ENCODE results near the gene ITPR1. TPM values are rescaled to one million over a fixed set of nuclear protein-coding genes. Genes with fewer than 3 reads are reported as not detected.

The ITPR1 gene
- total RNA-seq, 1 experiment from 2014 or later = 48.5 TPM

- POLR2A ChIA-PET (ENCODE audit: unreplicated experiment) = no interaction called here
- Histone ChIP-seq H3K36me3 (ENCODE audit: low read depth, low read length) (no peaks in the 10 kb centered on the region), H3F3A (ENCODE audit: low read length, unreplicated experiment) (no peaks in the 10 kb centered on the region), H3K9ac (ENCODE audit: low read length) (no peak overlapping the region), H3K27me3 (ENCODE audit: low read length) (no peaks in the 10 kb centered on the region), H3K4me1 (ENCODE audit: insufficient read depth, low read length) (peaks cover 9% of the 10 kb centered on the region), H3K4me2 (ENCODE audit: low read length) (no peak overlapping the region), H3K27ac (ENCODE audit: low read length) (no peak overlapping the region), H2AFZ (ENCODE audit: low read length) (no peak overlapping the region), H3K9me3 (ENCODE audit: low read length) (no peaks in the 10 kb centered on the region), H3K4me3 (ENCODE audit: low read length) (no peak overlapping the region), H3K9me2 (replicated peaks; ENCODE audit: low read length) (no peaks in the 10 kb centered on the region), H3K79me2 (ENCODE audit: low read length) (no peaks in the 10 kb centered on the region), H4K20me1 (ENCODE audit: low read length) (0 out of 2 replicates have a peak, but pooled peaks cover 4% of the 10 kb centered on the region)
- no peak for ATAC-seq
- intact Hi-C loops (cut with micrococcal nuclease) = no loop called here
- no TSS peak for BruUV-seq (replicated peaks)
- CTCF ChIA-PET = no interaction called here
- TF ChIP-seq, protein P1, sequence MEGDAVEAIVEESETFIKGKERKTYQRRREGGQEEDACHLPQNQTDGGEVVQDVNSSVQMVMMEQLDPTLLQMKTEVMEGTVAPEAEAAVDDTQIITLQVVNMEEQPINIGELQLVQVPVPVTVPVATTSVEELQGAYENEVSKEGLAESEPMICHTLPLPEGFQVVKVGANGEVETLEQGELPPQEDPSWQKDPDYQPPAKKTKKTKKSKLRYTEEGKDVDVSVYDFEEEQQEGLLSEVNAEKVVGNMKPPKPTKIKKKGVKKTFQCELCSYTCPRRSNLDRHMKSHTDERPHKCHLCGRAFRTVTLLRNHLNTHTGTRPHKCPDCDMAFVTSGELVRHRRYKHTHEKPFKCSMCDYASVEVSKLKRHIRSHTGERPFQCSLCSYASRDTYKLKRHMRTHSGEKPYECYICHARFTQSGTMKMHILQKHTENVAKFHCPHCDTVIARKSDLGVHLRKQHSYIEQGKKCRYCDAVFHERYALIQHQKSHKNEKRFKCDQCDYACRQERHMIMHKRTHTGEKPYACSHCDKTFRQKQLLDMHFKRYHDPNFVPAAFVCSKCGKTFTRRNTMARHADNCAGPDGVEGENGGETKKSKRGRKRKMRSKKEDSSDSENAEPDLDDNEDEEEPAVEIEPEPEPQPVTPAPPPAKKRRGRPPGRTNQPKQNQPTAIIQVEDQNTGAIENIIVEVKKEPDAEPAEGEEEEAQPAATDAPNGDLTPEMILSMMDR (conservative IDR thresholded peaks at IDR 0.05; ENCODE audit: low read depth, low read length) = no peak
- no peak for TF ChIP-seq EZH2phosphoT487 (IDR thresholded peaks at IDR 0.05; ENCODE audit: borderline replicate concordance, low read length)
- no peak for DNase-seq
These were observed 99.9 kb downstream of the ITPR1 start for GRCh38 chr3:4593014-4593413.

DNA sequence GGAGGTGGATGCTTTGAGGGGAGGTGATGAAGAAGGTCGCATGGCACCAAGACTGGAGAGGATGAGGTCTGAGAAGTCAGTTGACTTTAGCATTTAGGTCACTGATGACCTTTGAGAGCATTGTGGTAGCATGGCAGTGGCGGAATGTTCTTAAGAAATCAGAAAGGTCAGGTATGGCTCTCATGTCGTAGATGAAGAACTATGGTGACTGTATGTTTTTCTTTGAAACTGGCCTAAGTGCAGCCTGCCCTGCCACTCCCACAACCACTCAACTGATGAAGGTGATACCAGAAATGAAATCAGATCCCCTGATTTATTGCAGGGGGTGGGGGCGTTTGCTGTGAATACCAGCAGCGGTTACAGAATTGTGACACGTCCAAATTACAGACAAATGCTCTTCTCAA lies 102.6 kb downstream of the ITPR1 start:
- ChIA-PET POLR2A (ENCODE audit: unreplicated experiment) (no interaction called here), CTCF (no interaction called here)
- Histone ChIP-seq H3K9me2 (replicated peaks; ENCODE audit: low read length) (no peaks in the 10 kb centered on the region), H2AFZ (ENCODE audit: low read length) (no peak overlapping the region), H3F3A (ENCODE audit: low read length, unreplicated experiment) (no peaks in the 10 kb centered on the region), H3K36me3 (ENCODE audit: low read depth, low read length) (no peaks in the 10 kb centered on the region), H3K79me2 (ENCODE audit: low read length) (no peaks in the 10 kb centered on the region), H3K4me3 (ENCODE audit: low read length) (no peak overlapping the region), H4K20me1 (ENCODE audit: low read length) (no peaks in the 10 kb centered on the region), H3K27me3 (ENCODE audit: low read length) (no peaks in the 10 kb centered on the region), H3K9ac (ENCODE audit: low read length) (no peak overlapping the region), H3K27ac (ENCODE audit: low read length) (no peak overlapping the region), H3K4me1 (ENCODE audit: insufficient read depth, low read length) (no peaks in the 10 kb centered on the region), H3K9me3 (ENCODE audit: low read length) (no peaks in the 10 kb centered on the region), H3K4me2 (ENCODE audit: low read length) (no peak overlapping the region)
- ATAC-seq = no peak
- no peak for TF ChIP-seq EZH2 (IDR thresholded peaks at IDR 0.05; ENCODE audit: low read length, unreplicated experiment)
- TF ChIP-seq, protein P1 (conservative IDR thresholded peaks at IDR 0.05; ENCODE audit: low read depth, low read length) = no peak
- no peak for TF ChIP-seq EZH2phosphoT487 (IDR thresholded peaks at IDR 0.05; ENCODE audit: borderline replicate concordance, low read length)
- intact Hi-C loops (cut with micrococcal nuclease) = no loop called here
- no peak for DNase-seq
- no TSS peak for BruUV-seq (replicated peaks)

- H3K4me1 ChIP-seq (ENCODE audit: insufficient read depth, low read length) = no peaks in the 10 kb centered on the region
These were observed 103.5 kb downstream of the ITPR1 start for GRCh38 chr3:4596612-4597011.

More at GRCh38 chr3:4596612-4597011, 103.5 kb downstream of the ITPR1 start:
- POLR2A ChIA-PET (ENCODE audit: unreplicated experiment) = no interaction called here
- Histone ChIP-seq H3K27me3 (ENCODE audit: low read length) (no peaks in the 10 kb centered on the region), H3K9ac (ENCODE audit: low read length) (no peak overlapping the region), H3K36me3 (ENCODE audit: low read depth, low read length) (no peaks in the 10 kb centered on the region), H3K27ac (ENCODE audit: low read length) (no peak overlapping the region), H2AFZ (ENCODE audit: low read length) (no peak overlapping the region), H3K4me3 (ENCODE audit: low read length) (no peak overlapping the region), H3K79me2 (ENCODE audit: low read length) (no peaks in the 10 kb centered on the region), H3K4me2 (ENCODE audit: low read length) (no peak overlapping the region), H3K9me2 (replicated peaks; ENCODE audit: low read length) (no peaks in the 10 kb centered on the region), H3F3A (ENCODE audit: low read length, unreplicated experiment) (no peaks in the 10 kb centered on the region), H3K9me3 (ENCODE audit: low read length) (no peaks in the 10 kb centered on the region), H4K20me1 (ENCODE audit: low read length) (no peaks in the 10 kb centered on the region)
- ATAC-seq (no peak), DNase-seq (no peak)
- BruUV-seq (replicated peaks) = no TSS peak
- CTCF ChIA-PET = no interaction called here
- intact Hi-C loops (cut with micrococcal nuclease) = no loop called here
- TF ChIP-seq EZH2 (IDR thresholded peaks at IDR 0.05; ENCODE audit: low read length, unreplicated experiment) (no peak), EZH2phosphoT487 (IDR thresholded peaks at IDR 0.05; ENCODE audit: borderline replicate concordance, low read length) (no peak)
- TF ChIP-seq, protein P1 (conservative IDR thresholded peaks at IDR 0.05; ENCODE audit: low read depth, low read length) = no peak
